Mammary epithelial cell (primary cell): Measurements from ENCODE around the gene VWA3B.

Experiments
- EZH2 ChIP-seq: IDR thresholded peaks from 2 replicates; pipeline ENCODE4 v1.6.1; 2012; ENCODE audit warnings: low read length, inconsistent platforms, borderline replicate concordance
- TF ChIP-seq, protein P1 (sequence below), 2 donors: IDR thresholded peaks in 1 of 2; conservative IDR thresholded peaks in 1 of 2; 2 replicates each; pipeline ENCODE4 v1.5.1; 2011 to 2012; ENCODE audit warnings: inconsistent platforms in 2 of 2, low read length in 2 of 2, mild to moderate bottlenecking in 2 of 2, control low read depth in 1 of 2, low read depth in 1 of 2; ENCODE audit not compliant: insufficient read depth in 1 of 2; ENCODE audit errors: extremely low read depth in 1 of 2

- TF ChIP-seq, protein P1, sequence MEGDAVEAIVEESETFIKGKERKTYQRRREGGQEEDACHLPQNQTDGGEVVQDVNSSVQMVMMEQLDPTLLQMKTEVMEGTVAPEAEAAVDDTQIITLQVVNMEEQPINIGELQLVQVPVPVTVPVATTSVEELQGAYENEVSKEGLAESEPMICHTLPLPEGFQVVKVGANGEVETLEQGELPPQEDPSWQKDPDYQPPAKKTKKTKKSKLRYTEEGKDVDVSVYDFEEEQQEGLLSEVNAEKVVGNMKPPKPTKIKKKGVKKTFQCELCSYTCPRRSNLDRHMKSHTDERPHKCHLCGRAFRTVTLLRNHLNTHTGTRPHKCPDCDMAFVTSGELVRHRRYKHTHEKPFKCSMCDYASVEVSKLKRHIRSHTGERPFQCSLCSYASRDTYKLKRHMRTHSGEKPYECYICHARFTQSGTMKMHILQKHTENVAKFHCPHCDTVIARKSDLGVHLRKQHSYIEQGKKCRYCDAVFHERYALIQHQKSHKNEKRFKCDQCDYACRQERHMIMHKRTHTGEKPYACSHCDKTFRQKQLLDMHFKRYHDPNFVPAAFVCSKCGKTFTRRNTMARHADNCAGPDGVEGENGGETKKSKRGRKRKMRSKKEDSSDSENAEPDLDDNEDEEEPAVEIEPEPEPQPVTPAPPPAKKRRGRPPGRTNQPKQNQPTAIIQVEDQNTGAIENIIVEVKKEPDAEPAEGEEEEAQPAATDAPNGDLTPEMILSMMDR (conservative IDR thresholded peaks at IDR 0.05 in 1 of 2, IDR thresholded peaks at IDR 0.05 in 1 of 2; ENCODE audit: extremely low read depth in 1 of 2, insufficient read depth in 1 of 2, low read depth in 1 of 2, low read length in 2 of 2), result no peak
- no peak for TF ChIP-seq EZH2
Measured at GRCh38 chr2:98142106-98142791, 55.3 kb downstream of the VWA3B start.
